ENCODE results near the gene UTY.

The UTY gene

GRCh38 chrY:13363641-13364040 lies 116.2 kb downstream of the UTY start:
- no peak for TF ChIP-seq FOXP2 (optimal IDR thresholded peaks at IDR 0.05; ENCODE audit: borderline replicate concordance, extremely low read depth, extremely low read length, insufficient read depth)
- no peak for TF ChIP-seq SIN3A (IDR thresholded peaks at IDR 0.05; ENCODE audit: borderline replicate concordance, insufficient read depth, low read length)
- no peak for TF ChIP-seq POLR2AphosphoS5 (IDR thresholded peaks at IDR 0.05; ENCODE audit: low read depth, low read length)
- TF ChIP-seq TAF1 (IDR thresholded peaks at IDR 0.05; ENCODE audit: borderline replicate concordance, insufficient read depth, low read length) = no peak
- TF ChIP-seq REST (IDR thresholded peaks at IDR 0.05; ENCODE audit: insufficient read depth in 1 of 2, low read depth in 2 of 2, low read length in 2 of 2) = no peak

GRCh38 chrY:13362662-13363061 lies 117.2 kb downstream of the UTY start:
- TF ChIP-seq FOXP2 (optimal IDR thresholded peaks at IDR 0.05; ENCODE audit: borderline replicate concordance, extremely low read depth, extremely low read length, insufficient read depth) = no peak
- no peak for TF ChIP-seq SIN3A (IDR thresholded peaks at IDR 0.05; ENCODE audit: borderline replicate concordance, insufficient read depth, low read length)
- TF ChIP-seq TAF1 (IDR thresholded peaks at IDR 0.05; ENCODE audit: borderline replicate concordance, insufficient read depth, low read length) = no peak
- no peak for TF ChIP-seq POLR2AphosphoS5 (IDR thresholded peaks at IDR 0.05; ENCODE audit: low read depth, low read length)
- no peak for TF ChIP-seq REST (IDR thresholded peaks at IDR 0.05; ENCODE audit: insufficient read depth in 1 of 2, low read depth in 2 of 2, low read length in 2 of 2)

GRCh38 chrY:13361656-13362636 lies 117.9 kb downstream of the UTY start:
- TF ChIP-seq FOXP2 (optimal IDR thresholded peaks at IDR 0.05; ENCODE audit: borderline replicate concordance, extremely low read depth, extremely low read length, insufficient read depth) (no peak), REST (IDR thresholded peaks at IDR 0.05; ENCODE audit: insufficient read depth in 1 of 2, low read depth in 2 of 2, low read length in 2 of 2) (no peak), TAF1 (IDR thresholded peaks at IDR 0.05; ENCODE audit: borderline replicate concordance, insufficient read depth, low read length) (no peak)

- TF ChIP-seq FOXP2 (optimal IDR thresholded peaks at IDR 0.05; ENCODE audit: borderline replicate concordance, extremely low read depth, extremely low read length, insufficient read depth) = no peak
- TF ChIP-seq SIN3A (IDR thresholded peaks at IDR 0.05; ENCODE audit: borderline replicate concordance, insufficient read depth, low read length) = no peak
- TF ChIP-seq REST (IDR thresholded peaks at IDR 0.05; ENCODE audit: insufficient read depth in 1 of 2, low read depth in 2 of 2, low read length in 2 of 2) = no peak
Observed at GRCh38 chrY:13351443-13351842, 128.4 kb downstream of the UTY start.

Measured in PFSK-1 (cell line).